Measurements from ENCODE around the gene POLG2. TPM values are rescaled to one million over a fixed set of nuclear protein-coding genes. Genes with fewer than 3 reads are reported as not detected.
A peak's percentile ranks its signal among the peaks of the same experiment; 100 is the strongest.

POLG2 gene
- total and polyA plus RNA-seq, 2 of the 8 experiments (the other 6 are each of a cell fraction or from before 2014, with no cell fraction given): 9.7 to 34.3 TPM

DNA sequence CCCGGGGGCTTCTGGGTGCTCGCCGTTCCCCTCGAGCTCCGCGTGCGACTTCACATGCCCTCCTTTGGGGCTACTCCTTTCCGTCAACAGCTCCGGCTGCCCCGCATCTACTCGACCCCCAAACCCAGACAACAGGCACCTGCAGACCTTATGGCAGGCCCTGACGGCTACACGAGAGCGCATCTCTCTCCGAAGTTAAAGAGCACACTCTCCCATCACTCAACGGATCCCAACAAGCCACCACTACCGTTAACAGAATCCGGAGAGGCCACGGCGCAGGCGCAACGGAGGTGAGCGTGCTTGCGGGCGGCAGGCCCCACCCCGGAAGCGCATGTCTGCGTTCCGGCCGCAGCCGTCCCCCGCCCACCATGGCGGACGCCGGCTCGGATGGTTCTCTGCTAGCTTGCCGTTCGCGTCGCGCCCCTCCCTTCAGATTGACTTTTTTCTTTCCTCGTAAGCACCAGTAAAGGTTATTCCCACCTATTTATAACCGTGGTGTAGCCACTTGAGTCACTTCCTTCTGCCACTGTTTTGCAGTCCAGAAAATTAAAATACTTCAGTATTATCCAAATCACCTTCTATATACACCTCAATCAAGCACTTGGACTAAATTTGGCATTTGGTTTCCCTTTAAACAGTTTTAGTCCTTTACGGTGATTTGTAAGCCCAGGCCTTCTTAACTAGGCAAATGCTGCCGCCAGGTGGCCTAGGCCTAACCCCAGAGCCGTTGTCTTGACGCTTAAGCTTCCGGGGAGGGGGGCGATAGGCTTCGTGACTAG is at the start of gene POLG2 (continued):
- peak; percentile 7; the same call in 1 of the 2 replicates for TF ChIP-seq JUND (IDR thresholded peaks at IDR 0.05; ENCODE audit: low read length)
- TF ChIP-seq SP4 (IDR thresholded peaks at IDR 0.05; ENCODE audit: low read length): no peak
- TF ChIP-seq TEAD4 (IDR thresholded peaks at IDR 0.05; ENCODE audit: low read depth, low read length): peak; percentile 55; the same call in 1 of the 2 replicates
- TF ChIP-seq GTF2F1 (IDR thresholded peaks at IDR 0.05; ENCODE audit: borderline replicate concordance, low read depth, low read length): 0 out of 2 replicates have a peak, but pooled peaks have one; percentile 29
- TF ChIP-seq BRCA1 (IDR thresholded peaks at IDR 0.05; ENCODE audit: low read depth, low read length): no peak
- peak; percentile 38; the same call in 1 of the 2 replicates for TF ChIP-seq TBP (IDR thresholded peaks at IDR 0.05; ENCODE audit: low read depth, low read length)
- no peak for TF ChIP-seq RXRA (IDR thresholded peaks at IDR 0.05; ENCODE audit: insufficient read depth, low read depth, low read length)
- TF ChIP-seq YY1 (IDR thresholded peaks at IDR 0.05; ENCODE audit: low read depth, low read length): peak; percentile 88
- TF ChIP-seq CREB1 (IDR thresholded peaks at IDR 0.05): peak; percentile 21
- no peak for TF ChIP-seq CTBP2 (IDR thresholded peaks at IDR 0.05; ENCODE audit: borderline replicate concordance, insufficient read depth, insufficient read length, low read length)
- TF ChIP-seq SAP30 (IDR thresholded peaks at IDR 0.05; ENCODE audit: insufficient read depth, insufficient replicate concordance, low read length): peak; percentile 28
- TF ChIP-seq POLR2A (IDR thresholded peaks at IDR 0.05; ENCODE audit: control extremely low read depth in 1 of 2, low read depth in 2 of 2, low read length in 2 of 2): peak; percentile 55 to 87
- TF ChIP-seq NRF1 (IDR thresholded peaks at IDR 0.05; ENCODE audit: low read depth, low read length): peak; percentile 85
- TF ChIP-seq CHD1 (IDR thresholded peaks at IDR 0.05; ENCODE audit: low read depth, low read length): no peak
- no peak for TF ChIP-seq HDAC6 (IDR thresholded peaks at IDR 0.05; ENCODE audit: low read depth, low read length)
- TF ChIP-seq, protein P1, sequence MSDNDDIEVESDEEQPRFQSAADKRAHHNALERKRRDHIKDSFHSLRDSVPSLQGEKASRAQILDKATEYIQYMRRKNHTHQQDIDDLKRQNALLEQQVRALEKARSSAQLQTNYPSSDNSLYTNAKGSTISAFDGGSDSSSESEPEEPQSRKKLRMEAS (IDR thresholded peaks at IDR 0.05): peak; percentile 54
- TF ChIP-seq EP300 (IDR thresholded peaks at IDR 0.05; ENCODE audit: borderline replicate concordance in 1 of 2, low read depth in 2 of 2, low read length in 2 of 2): no peak
- TF ChIP-seq CEBPB (IDR thresholded peaks at IDR 0.05; ENCODE audit: low read depth, low read length): no peak
- TF ChIP-seq, protein P2, sequence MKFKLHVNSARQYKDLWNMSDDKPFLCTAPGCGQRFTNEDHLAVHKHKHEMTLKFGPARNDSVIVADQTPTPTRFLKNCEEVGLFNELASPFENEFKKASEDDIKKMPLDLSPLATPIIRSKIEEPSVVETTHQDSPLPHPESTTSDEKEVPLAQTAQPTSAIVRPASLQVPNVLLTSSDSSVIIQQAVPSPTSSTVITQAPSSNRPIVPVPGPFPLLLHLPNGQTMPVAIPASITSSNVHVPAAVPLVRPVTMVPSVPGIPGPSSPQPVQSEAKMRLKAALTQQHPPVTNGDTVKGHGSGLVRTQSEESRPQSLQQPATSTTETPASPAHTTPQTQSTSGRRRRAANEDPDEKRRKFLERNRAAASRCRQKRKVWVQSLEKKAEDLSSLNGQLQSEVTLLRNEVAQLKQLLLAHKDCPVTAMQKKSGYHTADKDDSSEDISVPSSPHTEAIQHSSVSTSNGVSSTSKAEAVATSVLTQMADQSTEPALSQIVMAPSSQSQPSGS (IDR thresholded peaks at IDR 0.05; ENCODE audit: low read length): peak; percentile 85; the same call in 1 of the 2 replicates
- peak; percentile 30 for TF ChIP-seq TAF7 (optimal IDR thresholded peaks at IDR 0.05; ENCODE audit: borderline replicate concordance, low read depth, low read length)
- TF ChIP-seq, protein P3, sequence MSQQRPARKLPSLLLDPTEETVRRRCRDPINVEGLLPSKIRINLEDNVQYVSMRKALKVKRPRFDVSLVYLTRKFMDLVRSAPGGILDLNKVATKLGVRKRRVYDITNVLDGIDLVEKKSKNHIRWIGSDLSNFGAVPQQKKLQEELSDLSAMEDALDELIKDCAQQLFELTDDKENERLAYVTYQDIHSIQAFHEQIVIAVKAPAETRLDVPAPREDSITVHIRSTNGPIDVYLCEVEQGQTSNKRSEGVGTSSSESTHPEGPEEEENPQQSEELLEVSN (IDR thresholded peaks at IDR 0.05): peak; percentile 36; the same call in 1 of the 2 replicates
- peak; percentile 74 for TF ChIP-seq KDM4A (IDR thresholded peaks at IDR 0.05; ENCODE audit: low read depth, low read length, severe bottlenecking)
